SK-N-SH treated with all-trans-retinoic acid at 6 μM for 48 hours (cell line): ENCODE measurements around the gene ARGLU1.

Source experiments
- ATAC-seq: fragments of 200-7000 bp; cut with Tn5 transposase; 3 replicates; pipeline ENCODE4 v1.9.1; 2020; ENCODE audit warnings: mild to moderate bottlenecking, moderate library complexity
- ARNTL ChIP-seq: fragments of 450-650 bp; formaldehyde crosslinking; IDR thresholded peaks from 2 replicates; pipeline ENCODE4 v1.5.0; 2020; ENCODE audit warnings: low read depth, mild to moderate bottlenecking, moderate library complexity, borderline replicate concordance
- BACH2 ChIP-seq: fragments of 250-450 bp; sonication (Bioruptor Pico); IDR thresholded peaks from 2 replicates; pipeline ENCODE4 v1.9.0; 2021; ENCODE audit warnings: mild to moderate bottlenecking, borderline replicate concordance
- CSDC2 ChIP-seq: fragments of 250-450 bp; sonication (Bioruptor Pico); IDR thresholded peaks from 2 replicates; pipeline ENCODE4 v1.5.0; 2020; ENCODE audit warnings: mild to moderate bottlenecking, moderate library complexity
- ESRRG ChIP-seq: fragments of 250-450 bp; sonication (Bioruptor Pico); IDR thresholded peaks from 2 replicates; pipeline ENCODE4 v1.6.1; 2021; ENCODE audit warnings: mild to moderate bottlenecking
- GLIS3 ChIP-seq: fragments of 250-450 bp; sonication (Bioruptor Pico); IDR thresholded peaks from 2 replicates; pipeline ENCODE4 v1.5.0; 2020; ENCODE audit warnings: mild to moderate bottlenecking, moderate library complexity
- ISL1 ChIP-seq: fragments of 250-450 bp; sonication (Bioruptor Pico); IDR thresholded peaks from 2 replicates; pipeline ENCODE4 v2.1.2; 2022; ENCODE audit warnings: mild to moderate bottlenecking, moderate library complexity
- OSR1 ChIP-seq: fragments of 250-450 bp; sonication (Bioruptor Pico); IDR thresholded peaks from 2 replicates; pipeline ENCODE4 v1.8.0; 2022; ENCODE audit warnings: moderate library complexity, mild to moderate bottlenecking, inconsistent platforms
- RARB ChIP-seq: fragments of 250-450 bp; sonication (Bioruptor Pico); IDR thresholded peaks from 2 replicates; pipeline ENCODE4 v1.8.0; 2021; ENCODE audit warnings: mild to moderate bottlenecking, moderate library complexity
- SNAI2 ChIP-seq: fragments of 250-450 bp; sonication (Bioruptor Pico); IDR thresholded peaks from 2 replicates; pipeline ENCODE4 v1.5.0; 2020; ENCODE audit warnings: mild to moderate bottlenecking, moderate library complexity
- TCF4 ChIP-seq: fragments of 250-450 bp; sonication (Bioruptor Pico); IDR thresholded peaks from 2 replicates; pipeline ENCODE4 v1.8.0; 2021; ENCODE audit warnings: mild to moderate bottlenecking, moderate library complexity, borderline replicate concordance
- TOX ChIP-seq: fragments of 250-450 bp; sonication (Bioruptor Pico); IDR thresholded peaks from 2 replicates; pipeline ENCODE4 v1.8.0; 2021; ENCODE audit warnings: mild to moderate bottlenecking, moderate library complexity, borderline replicate concordance
- ZC3H10 ChIP-seq: fragments of 250-450 bp; sonication (Bioruptor Pico); IDR thresholded peaks from 2 replicates; pipeline ENCODE4 v1.5.1; 2021; ENCODE audit warnings: mild to moderate bottlenecking, moderate library complexity
- ZFP3 ChIP-seq: fragments of 250-450 bp; sonication (Bioruptor Pico); IDR thresholded peaks from 2 replicates; pipeline ENCODE4 v1.5.0; 2020; ENCODE audit warnings: mild to moderate bottlenecking, moderate library complexity
- ZNF565 ChIP-seq: fragments of 450-650 bp; formaldehyde crosslinking; conservative IDR thresholded peaks from 2 replicates; pipeline ENCODE4 v1.5.0; 2020; ENCODE audit warnings: low read depth, mild to moderate bottlenecking, moderate library complexity
- ZNF70 ChIP-seq: fragments of 450-650 bp; formaldehyde crosslinking; IDR thresholded peaks from 2 replicates; pipeline ENCODE4 v1.5.0; 2020; ENCODE audit warnings: mild to moderate bottlenecking, moderate library complexity
- ZNF8 ChIP-seq: fragments of 450-650 bp; formaldehyde crosslinking; IDR thresholded peaks from 2 replicates; pipeline ENCODE4 v1.5.0; 2020; ENCODE audit warnings: mild to moderate bottlenecking, moderate library complexity
- TF ChIP-seq, protein P1 (sequence below): fragments of 250-450 bp; sonication (Bioruptor Pico); IDR thresholded peaks from 2 replicates; pipeline ENCODE4 v1.5.0; 2020; ENCODE audit warnings: mild to moderate bottlenecking, moderate library complexity
- TF ChIP-seq, protein P2 (sequence below): fragments of 250-450 bp; sonication (Bioruptor Pico); IDR thresholded peaks from 2 replicates; pipeline ENCODE4 v1.5.1; 2020; ENCODE audit warnings: low read depth, mild to moderate bottlenecking, moderate library complexity
- TF ChIP-seq, protein P3 (sequence below): fragments of 250-450 bp; sonication (Bioruptor Pico); IDR thresholded peaks from 2 replicates; pipeline ENCODE4 v1.5.1; 2021; ENCODE audit warnings: mild to moderate bottlenecking, moderate library complexity
- TF ChIP-seq, protein P4 (sequence below): fragments of 250-450 bp; sonication (Bioruptor Pico); IDR thresholded peaks from 2 replicates; pipeline ENCODE4 v1.8.0; 2021; ENCODE audit warnings: low read depth, mild to moderate bottlenecking, moderate library complexity, borderline replicate concordance
- TF ChIP-seq, protein P5 (sequence below): fragments of 250-450 bp; sonication (Bioruptor Pico); IDR thresholded peaks from 2 replicates; pipeline ENCODE4 v1.8.0; 2020; ENCODE audit warnings: mild to moderate bottlenecking, moderate library complexity, borderline replicate concordance

ARGLU1 gene

DNA sequence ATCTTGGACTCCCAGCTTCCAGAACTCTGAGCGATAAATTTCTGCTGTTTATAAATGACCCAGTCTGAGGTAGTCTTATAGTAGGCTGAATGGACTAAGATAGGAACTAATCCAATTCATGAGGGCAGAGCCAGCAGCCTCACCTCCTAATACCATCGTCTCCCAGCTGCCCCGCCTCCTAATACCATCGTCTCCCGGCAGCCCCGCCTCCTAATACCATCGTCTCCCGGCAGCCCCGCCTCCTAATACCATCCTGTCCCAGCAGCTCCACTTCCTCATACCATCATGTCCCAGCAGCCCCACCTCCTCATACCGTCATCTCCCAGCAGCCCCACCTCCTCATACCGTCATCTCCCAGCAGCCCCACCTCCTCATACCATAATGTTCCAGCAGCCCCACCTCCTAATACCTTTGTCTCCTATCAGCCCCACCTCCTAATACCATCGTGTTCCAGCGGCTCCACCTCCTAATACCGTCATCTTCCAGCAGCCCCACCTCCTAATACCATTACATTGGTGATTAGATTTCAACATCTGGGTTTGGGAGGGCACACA, 2.4 kb upstream of the ARGLU1 start:
- no peak for ATAC-seq
- TF ChIP-seq ZNF8 (CRISPR knock-in tag) (no peak), ZFP3 (CRISPR knock-in tag) (no peak), ESRRG (CRISPR knock-in tag) (no peak), ARNTL (CRISPR knock-in tag) (no peak), ZC3H10 (CRISPR knock-in tag) (no peak), ZNF565 (CRISPR knock-in tag) (no peak), TOX (no peak), TCF4 (no peak), RARB (no peak), ZNF70 (CRISPR knock-in tag) (no peak), OSR1 (CRISPR knock-in tag) (no peak), SNAI2 (no peak), GLIS3 (CRISPR knock-in tag) (no peak), CSDC2 (no peak)
- TF ChIP-seq, protein P1, sequence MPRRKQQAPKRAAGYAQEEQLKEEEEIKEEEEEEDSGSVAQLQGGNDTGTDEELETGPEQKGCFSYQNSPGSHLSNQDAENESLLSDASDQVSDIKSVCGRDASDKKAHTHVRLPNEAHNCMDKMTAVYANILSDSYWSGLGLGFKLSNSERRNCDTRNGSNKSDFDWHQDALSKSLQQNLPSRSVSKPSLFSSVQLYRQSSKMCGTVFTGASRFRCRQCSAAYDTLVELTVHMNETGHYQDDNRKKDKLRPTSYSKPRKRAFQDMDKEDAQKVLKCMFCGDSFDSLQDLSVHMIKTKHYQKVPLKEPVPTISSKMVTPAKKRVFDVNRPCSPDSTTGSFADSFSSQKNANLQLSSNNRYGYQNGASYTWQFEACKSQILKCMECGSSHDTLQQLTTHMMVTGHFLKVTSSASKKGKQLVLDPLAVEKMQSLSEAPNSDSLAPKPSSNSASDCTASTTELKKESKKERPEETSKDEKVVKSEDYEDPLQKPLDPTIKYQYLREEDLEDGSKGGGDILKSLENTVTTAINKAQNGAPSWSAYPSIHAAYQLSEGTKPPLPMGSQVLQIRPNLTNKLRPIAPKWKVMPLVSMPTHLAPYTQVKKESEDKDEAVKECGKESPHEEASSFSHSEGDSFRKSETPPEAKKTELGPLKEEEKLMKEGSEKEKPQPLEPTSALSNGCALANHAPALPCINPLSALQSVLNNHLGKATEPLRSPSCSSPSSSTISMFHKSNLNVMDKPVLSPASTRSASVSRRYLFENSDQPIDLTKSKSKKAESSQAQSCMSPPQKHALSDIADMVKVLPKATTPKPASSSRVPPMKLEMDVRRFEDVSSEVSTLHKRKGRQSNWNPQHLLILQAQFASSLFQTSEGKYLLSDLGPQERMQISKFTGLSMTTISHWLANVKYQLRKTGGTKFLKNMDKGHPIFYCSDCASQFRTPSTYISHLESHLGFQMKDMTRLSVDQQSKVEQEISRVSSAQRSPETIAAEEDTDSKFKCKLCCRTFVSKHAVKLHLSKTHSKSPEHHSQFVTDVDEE (CRISPR knock-in tag), result no peak
- TF ChIP-seq, protein P2, sequence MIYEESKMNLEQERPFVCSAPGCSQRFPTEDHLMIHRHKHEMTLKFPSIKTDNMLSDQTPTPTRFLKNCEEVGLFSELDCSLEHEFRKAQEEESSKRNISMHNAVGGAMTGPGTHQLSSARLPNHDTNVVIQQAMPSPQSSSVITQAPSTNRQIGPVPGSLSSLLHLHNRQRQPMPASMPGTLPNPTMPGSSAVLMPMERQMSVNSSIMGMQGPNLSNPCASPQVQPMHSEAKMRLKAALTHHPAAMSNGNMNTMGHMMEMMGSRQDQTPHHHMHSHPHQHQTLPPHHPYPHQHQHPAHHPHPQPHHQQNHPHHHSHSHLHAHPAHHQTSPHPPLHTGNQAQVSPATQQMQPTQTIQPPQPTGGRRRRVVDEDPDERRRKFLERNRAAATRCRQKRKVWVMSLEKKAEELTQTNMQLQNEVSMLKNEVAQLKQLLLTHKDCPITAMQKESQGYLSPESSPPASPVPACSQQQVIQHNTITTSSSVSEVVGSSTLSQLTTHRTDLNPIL (CRISPR knock-in tag), result no peak
- TF ChIP-seq, protein P3, sequence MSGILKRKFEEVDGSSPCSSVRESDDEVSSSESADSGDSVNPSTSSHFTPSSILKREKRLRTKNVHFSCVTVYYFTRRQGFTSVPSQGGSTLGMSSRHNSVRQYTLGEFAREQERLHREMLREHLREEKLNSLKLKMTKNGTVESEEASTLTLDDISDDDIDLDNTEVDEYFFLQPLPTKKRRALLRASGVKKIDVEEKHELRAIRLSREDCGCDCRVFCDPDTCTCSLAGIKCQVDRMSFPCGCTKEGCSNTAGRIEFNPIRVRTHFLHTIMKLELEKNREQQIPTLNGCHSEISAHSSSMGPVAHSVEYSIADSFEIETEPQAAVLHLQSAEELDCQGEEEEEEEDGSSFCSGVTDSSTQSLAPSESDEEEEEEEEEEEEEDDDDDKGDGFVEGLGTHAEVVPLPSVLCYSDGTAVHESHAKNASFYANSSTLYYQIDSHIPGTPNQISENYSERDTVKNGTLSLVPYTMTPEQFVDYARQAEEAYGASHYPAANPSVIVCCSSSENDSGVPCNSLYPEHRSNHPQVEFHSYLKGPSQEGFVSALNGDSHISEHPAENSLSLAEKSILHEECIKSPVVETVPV (CRISPR knock-in tag), result no peak

DNA sequence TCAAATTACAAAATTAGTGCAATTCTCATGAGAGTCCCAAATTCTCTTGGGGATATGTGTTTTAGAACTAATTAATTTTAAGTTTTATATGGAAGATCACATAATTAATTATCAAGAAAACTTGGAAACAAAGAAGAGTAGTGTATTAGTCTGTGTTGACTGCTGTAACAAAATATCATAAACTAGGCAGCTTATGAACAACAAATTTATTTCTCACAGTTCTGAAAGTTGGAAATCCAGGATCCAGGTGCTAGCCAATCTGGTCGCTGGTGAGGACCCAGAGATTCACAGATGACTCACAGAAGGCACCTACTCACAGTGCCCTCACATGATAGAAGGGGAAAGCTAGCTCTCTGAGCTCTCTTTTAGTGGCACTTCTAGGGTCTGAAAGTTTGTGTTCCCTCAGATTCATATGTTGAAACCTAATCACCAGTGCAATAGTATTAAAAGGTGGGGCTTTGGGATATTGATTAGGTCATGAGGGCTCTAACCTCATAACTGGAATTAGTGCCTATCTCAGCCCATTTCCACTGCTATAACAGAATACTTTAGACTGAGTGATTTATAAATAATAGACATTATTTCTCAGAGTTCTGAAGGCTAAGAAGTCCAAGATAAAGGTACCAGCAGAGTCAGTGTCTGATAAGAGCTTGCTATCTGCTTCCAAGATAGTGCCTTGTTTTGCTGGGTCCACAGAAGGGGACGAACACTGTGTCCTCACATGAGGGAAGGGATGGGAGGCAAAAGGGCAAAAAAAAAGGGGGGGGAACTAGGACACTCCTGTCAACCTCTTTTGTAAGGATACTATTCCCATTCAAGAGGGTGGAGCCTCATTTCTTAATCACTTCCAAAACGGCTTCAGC, 1.5 kb upstream of the ARGLU1 start:
- ATAC-seq, result no peak
- TF ChIP-seq BACH2 (CRISPR knock-in tag), result no peak
- TF ChIP-seq GLIS3 (CRISPR knock-in tag), result no peak
- TF ChIP-seq, protein P1 (CRISPR knock-in tag), result no peak
- no peak for TF ChIP-seq ZNF565 (CRISPR knock-in tag)
- no peak for TF ChIP-seq ZFP3 (CRISPR knock-in tag)
- TF ChIP-seq TCF4, result no peak
- TF ChIP-seq ZC3H10 (CRISPR knock-in tag), result no peak
- TF ChIP-seq ESRRG (CRISPR knock-in tag), result no peak
- no peak for TF ChIP-seq ZNF70 (CRISPR knock-in tag)
- no peak for TF ChIP-seq RARB
- TF ChIP-seq TOX, result no peak
- TF ChIP-seq, protein P3 (CRISPR knock-in tag), result no peak
- TF ChIP-seq, protein P4, sequence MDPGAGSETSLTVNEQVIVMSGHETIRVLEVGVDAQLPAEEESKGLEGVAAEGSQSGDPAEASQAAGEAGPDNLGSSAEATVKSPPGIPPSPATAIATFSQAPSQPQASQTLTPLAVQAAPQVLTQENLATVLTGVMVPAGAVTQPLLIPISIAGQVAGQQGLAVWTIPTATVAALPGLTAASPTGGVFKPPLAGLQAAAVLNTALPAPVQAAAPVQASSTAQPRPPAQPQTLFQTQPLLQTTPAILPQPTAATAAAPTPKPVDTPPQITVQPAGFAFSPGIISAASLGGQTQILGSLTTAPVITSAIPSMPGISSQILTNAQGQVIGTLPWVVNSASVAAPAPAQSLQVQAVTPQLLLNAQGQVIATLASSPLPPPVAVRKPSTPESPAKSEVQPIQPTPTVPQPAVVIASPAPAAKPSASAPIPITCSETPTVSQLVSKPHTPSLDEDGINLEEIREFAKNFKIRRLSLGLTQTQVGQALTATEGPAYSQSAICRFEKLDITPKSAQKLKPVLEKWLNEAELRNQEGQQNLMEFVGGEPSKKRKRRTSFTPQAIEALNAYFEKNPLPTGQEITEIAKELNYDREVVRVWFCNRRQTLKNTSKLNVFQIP (CRISPR knock-in tag), result no peak
- TF ChIP-seq, protein P5, sequence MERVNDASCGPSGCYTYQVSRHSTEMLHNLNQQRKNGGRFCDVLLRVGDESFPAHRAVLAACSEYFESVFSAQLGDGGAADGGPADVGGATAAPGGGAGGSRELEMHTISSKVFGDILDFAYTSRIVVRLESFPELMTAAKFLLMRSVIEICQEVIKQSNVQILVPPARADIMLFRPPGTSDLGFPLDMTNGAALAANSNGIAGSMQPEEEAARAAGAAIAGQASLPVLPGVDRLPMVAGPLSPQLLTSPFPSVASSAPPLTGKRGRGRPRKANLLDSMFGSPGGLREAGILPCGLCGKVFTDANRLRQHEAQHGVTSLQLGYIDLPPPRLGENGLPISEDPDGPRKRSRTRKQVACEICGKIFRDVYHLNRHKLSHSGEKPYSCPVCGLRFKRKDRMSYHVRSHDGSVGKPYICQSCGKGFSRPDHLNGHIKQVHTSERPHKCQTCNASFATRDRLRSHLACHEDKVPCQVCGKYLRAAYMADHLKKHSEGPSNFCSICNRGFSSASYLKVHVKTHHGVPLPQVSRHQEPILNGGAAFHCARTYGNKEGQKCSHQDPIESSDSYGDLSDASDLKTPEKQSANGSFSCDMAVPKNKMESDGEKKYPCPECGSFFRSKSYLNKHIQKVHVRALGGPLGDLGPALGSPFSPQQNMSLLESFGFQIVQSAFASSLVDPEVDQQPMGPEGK, result no peak
- no peak for TF ChIP-seq ZNF8 (CRISPR knock-in tag)
- TF ChIP-seq OSR1 (CRISPR knock-in tag), result no peak
- TF ChIP-seq ISL1 (CRISPR knock-in tag), result no peak
- no peak for TF ChIP-seq CSDC2
